Peyer's patch (tissue), 4 donors: ENCODE measurements around the gene ARF1. TPM values are rescaled to one million over a fixed set of nuclear protein-coding genes. Genes with fewer than 3 reads are reported as not detected.

Source experiments
- DNase-seq, 3 donors: peaks; one replicate each; pipeline ENCODE4 v3.0.0-alpha.2; 2017 to 2019
- H3K27ac ChIP-seq, 4 donors: fragments of 200-600 bp; sonication (generic); one replicate each; pipeline ENCODE4 v1.5.1; 2016 to 2019
- H3K27me3 ChIP-seq, 2 donors: fragments of 200-600 bp; sonication (generic); one replicate each; pipeline ENCODE4 v1.5.1; 2019
- H3K36me3 ChIP-seq, 3 donors: fragments of 200-600 bp; sonication (generic); one replicate each; pipeline ENCODE4 v1.5.1; 2016 to 2019
- H3K4me1 ChIP-seq, 4 donors: fragments of 200-600 bp; sonication (generic); one replicate each; pipeline ENCODE4 v1.5.1; 2016 to 2019
- H3K4me3 ChIP-seq, 4 donors: fragments of 200-600 bp; sonication (generic); 1 replicate in 3 of 4; 2 replicates in 1 of 4; pipeline ENCODE4 v1.5.1; 2016 to 2019; ENCODE audit warnings: mild to moderate bottlenecking in 1 of 4
- H3K9me3 ChIP-seq, 4 donors: fragments of 200-600 bp; sonication (generic); one replicate each; pipeline ENCODE4 v1.5.1; 2016 to 2019; ENCODE audit warnings: mild to moderate bottlenecking in 1 of 4
- CTCF ChIP-seq, 6 experiments: fragments of 450-650 bp in 4 of 6; fragments of 200-600 bp in 2 of 6; sonication (generic) in 1 of 6; IDR thresholded peaks; one replicate each; pipeline ENCODE4 v1.5.1; 2017 to 2019; ENCODE audit warnings: antibody characterized with exemption in 6 of 6, mild to moderate bottlenecking in 3 of 6, moderate library complexity in 1 of 6
- POLR2A ChIP-seq, 2 donors: fragments of 450-650 bp; IDR thresholded peaks; one replicate each; pipeline ENCODE4 v1.5.1; 2017; ENCODE audit warnings: antibody characterized with exemption in 2 of 2, mild to moderate bottlenecking in 2 of 2, moderate library complexity in 2 of 2
- total RNA-seq, 4 donors: library from RNA; depleted of rRNA; stranded (reverse); fragments of >200 nt; gene quantifications; one replicate each; pipeline ENCODE4 v1.1.0, GENCODE V29; 2016

Gene ARF1
- total RNA-seq, 4 donors from 2014 or later = 243 to 434 (median 392) TPM

- DNase-seq = peak in 2 of 3 donors; percentile 4 to 34
- Histone ChIP-seq H3K36me3 (no peaks in the 10 kb centered on the region), H3K4me3 (no peak overlapping the region), H3K4me1 (peaks cover 0 to 8% (median 3%) of the 10 kb centered on the region in 4 donors), H3K27me3 (peaks cover 0 to 6% of the 10 kb centered on the region in 2 donors), H3K9me3 (no peaks in the 10 kb centered on the region), H3K27ac (no peak overlapping the region)
- TF ChIP-seq POLR2A (IDR thresholded peaks at IDR 0.05) (no peak), CTCF (IDR thresholded peaks at IDR 0.05) (no peak)
Measured at GRCh38 chr1:228064741-228065542, 17.6 kb upstream of the ARF1 start.

DNA sequence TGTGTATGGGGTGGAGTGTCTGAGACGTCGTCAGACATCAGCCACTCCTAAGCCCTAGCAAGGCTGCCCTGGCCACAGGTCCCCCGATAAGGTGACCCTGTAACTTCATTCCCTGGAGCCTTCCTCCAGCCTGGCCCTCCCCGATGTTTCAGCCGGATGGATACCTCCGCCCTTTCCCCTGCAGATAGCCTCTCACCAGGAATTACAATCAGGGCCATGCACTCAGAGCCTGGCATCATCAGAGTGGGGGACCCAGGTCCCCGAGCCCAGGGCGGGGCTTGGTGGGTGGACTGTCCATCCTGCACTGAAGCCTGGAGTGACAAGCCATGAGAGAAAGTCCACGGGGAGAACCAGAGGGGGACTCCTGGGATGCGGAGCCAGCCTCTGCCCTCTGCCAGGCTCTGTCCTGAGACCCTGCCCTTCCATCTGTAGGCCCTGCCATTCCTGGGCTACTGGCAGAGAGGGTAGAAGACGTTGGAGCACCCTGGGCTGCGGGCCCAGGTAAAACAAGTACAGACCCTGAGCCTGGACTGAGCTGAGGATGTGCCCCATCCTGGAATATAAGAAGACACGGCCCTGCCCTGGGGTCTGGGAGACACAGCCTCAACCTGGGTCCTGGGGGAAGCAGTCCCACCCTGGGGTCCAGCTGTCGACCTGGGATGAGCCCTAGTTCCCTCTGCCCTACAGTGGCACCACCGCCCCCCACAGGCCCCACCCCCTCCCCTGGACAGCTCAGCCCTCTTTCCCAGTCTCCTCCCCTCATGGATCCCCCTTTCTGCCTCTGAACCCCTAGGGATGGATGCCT lies 16.8 kb upstream of the ARF1 start:
- peak in 2 of 3 donors; percentile 12 to 14 for DNase-seq
- TF ChIP-seq CTCF (IDR thresholded peaks at IDR 0.05) = no peak
- TF ChIP-seq POLR2A (IDR thresholded peaks at IDR 0.05) = no peak

DNA sequence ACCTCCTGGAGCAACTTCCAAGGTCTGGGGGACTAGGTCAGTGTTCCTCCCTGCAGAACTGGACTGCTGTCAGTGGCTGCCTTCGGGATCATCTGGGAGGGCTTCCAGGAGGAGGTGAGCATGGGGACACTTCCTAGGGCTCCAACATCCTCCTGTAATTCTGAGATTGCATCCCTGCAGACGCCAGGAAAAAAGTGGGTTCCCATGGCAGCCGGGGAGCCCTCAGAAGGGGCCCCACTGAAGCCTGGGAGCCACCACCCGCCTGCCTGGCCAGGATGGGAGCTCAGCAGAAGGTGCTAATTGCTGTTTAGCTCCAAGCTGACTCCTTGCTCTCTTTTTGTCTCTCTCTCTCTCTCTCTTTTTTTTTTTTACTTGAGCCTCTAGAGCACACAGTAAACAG lies 16.1 kb upstream of the ARF1 start:
- H3K36me3 ChIP-seq = no peaks in the 10 kb centered on the region
- no peak overlapping the region for H3K27ac ChIP-seq
- no peaks in the 10 kb centered on the region for H3K27me3 ChIP-seq
- no peak for TF ChIP-seq CTCF (IDR thresholded peaks at IDR 0.05)
- no peak for TF ChIP-seq POLR2A (IDR thresholded peaks at IDR 0.05)
- DNase-seq = peak in 1 of 3 donors; percentile 24
- no peak overlapping the region for H3K4me3 ChIP-seq
- H3K9me3 ChIP-seq = no peaks in the 10 kb centered on the region
- no peaks in the 10 kb centered on the region for H3K4me1 ChIP-seq

More for the DNA sequence above, 16.8 kb upstream of the ARF1 start:
- no peak overlapping the region for H3K4me3 ChIP-seq
- no peaks in the 10 kb centered on the region for H3K36me3 ChIP-seq
- no peaks in the 10 kb centered on the region for H3K9me3 ChIP-seq
- no peak overlapping the region for H3K27ac ChIP-seq
- H3K27me3 ChIP-seq = no peaks in the 10 kb centered on the region
- H3K4me1 ChIP-seq = peaks cover 0 to under 1% (median 0%) of the 10 kb centered on the region in 4 donors

DNA sequence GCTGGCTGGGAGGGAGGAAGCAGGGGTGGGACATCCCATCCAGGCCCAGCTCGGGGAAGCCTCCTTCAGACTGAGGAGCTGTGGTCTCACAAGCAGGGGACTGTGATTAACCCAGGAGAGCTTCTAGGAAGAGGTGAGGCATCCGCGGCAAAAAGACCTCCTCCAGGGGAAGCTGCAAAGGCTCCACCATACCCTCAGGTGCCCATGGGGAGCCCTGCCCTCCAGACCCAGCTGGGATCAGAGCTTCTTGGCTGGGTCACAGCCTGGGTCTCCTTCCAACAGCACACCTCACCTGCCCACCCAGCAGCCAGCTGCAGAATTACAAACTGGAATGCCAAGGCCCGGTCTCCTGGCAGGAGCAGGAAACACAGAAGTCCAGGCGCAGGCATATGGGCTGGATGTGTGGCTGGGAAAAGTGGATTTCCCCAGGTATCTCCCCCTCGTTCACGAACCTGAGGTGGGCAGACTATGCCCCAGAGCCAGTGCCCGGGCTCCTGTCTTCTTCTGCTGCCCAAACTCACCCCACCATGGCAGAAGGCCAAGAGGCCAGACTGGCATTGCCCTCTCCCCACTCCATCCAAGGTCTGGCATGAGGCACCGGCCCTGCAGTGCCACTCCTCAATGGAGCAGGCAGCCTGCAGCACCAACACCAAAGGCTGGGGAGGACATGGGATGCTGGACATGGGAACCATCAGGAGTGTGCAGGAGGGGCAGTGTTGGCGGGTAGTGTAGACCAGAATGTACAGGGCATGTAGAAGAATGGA lies 15.4 kb upstream of the ARF1 start:
- DNase-seq = peak in 1 of 3 donors; percentile 27
- Histone ChIP-seq H3K27me3 (no peaks in the 10 kb centered on the region), H3K36me3 (no peaks in the 10 kb centered on the region)

More for the DNA sequence above, 15.4 kb upstream of the ARF1 start:
- Histone ChIP-seq H3K27ac (no peak overlapping the region), H3K9me3 (no peaks in the 10 kb centered on the region), H3K4me3 (no peak overlapping the region), H3K4me1 (no peaks in the 10 kb centered on the region)
- TF ChIP-seq CTCF (IDR thresholded peaks at IDR 0.05) (no peak), POLR2A (IDR thresholded peaks at IDR 0.05) (no peak)
